Keratinocyte (primary cell): Measurements from ENCODE around the gene UBE2R2.

Experiments
- CTCF ChIP-seq, 3 experiments: IDR thresholded peaks in 1 of 3; conservative IDR thresholded peaks in 1 of 3; optimal IDR thresholded peaks in 1 of 3; 2 replicates in 2 of 3; 3 replicates in 1 of 3; pipeline versions ENCODE3 to v1.5.1; 2011; ENCODE audit warnings: low read length in 3 of 3, mild to moderate bottlenecking in 3 of 3, moderate library complexity in 2 of 3, control low read depth in 1 of 3, inconsistent platforms in 1 of 3; ENCODE audit not compliant: insufficient read depth in 2 of 3; ENCODE audit errors: extremely low read depth in 1 of 3
- EZH2 ChIP-seq: IDR thresholded peaks from one replicate; pipeline ENCODE4 v1.6.1; 2012; ENCODE audit warnings: inconsistent platforms, mild to moderate bottlenecking, low read length, moderate library complexity

DNA sequence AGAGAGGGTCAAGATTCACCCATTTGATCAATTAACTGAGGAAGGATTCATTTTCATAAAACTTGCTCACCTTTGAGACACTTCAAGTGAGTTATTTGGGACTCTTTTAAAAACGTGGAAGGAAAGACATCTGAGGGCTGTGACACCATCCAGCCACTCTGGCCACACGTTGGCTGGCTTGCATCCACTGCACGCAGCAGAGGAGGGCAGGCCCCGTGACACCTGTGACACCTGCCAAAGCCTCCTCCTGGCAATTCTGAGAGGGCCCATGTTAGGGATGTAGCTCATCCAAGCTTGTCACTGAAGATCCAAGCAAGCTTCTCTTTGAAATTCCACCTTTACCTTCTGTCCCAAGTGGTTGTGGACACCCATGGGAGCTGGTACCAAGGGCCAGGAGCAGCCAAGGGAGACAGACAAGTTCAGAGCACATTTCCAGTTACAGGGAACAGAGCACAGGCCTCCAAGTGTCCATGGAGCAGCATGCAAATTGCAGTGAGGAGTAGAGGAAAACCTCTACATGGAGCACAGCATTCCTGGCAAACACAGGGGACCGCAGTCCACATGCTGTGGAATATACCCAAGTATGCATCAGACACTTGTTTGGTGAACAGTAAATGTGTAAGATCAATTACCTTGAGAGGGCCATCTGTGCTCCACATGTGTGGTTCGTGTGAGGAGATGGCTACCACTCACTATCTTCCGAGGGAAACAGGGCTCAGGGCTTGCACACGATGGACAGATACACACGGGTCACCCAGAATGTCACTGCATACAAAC lies 16.8 kb upstream of the UBE2R2 start:
- TF ChIP-seq CTCF (optimal IDR thresholded peaks at IDR 0.05 in 1 of 3, IDR thresholded peaks at IDR 0.05 in 1 of 3, conservative IDR thresholded peaks at IDR 0.05 in 1 of 3; ENCODE audit: extremely low read depth in 1 of 3, insufficient read depth in 2 of 3, low read length in 3 of 3) (no peak), EZH2 (no peak)
